SU-DHL-6 (cell line): Measurements from ENCODE around the gene PTPRN2.

ENCODE experiments used
- H2AFZ ChIP-seq: fragments of 200-600 bp; sonication (generic); 2 replicates; pipeline ENCODE4 v1.6.1; 2014; ENCODE audit warnings: low read depth, mild to moderate bottlenecking, moderate library complexity, mixed read lengths, antibody characterized with exemption, low read length; ENCODE audit not compliant: severe bottlenecking
- H3F3A ChIP-seq: fragments of 200-600 bp; shearing (Covaris generic); 2 replicates; pipeline ENCODE4 v1.6.0; 2016; ENCODE audit warnings: antibody characterized with exemption, mild to moderate bottlenecking; ENCODE audit not compliant: insufficient read depth
- H3K27ac ChIP-seq: fragments of 200-600 bp; sonication (generic); 2 replicates; pipeline ENCODE4 v1.5.1; 2016; ENCODE audit warnings: low read depth, mild to moderate bottlenecking, low read length, moderate library complexity, mixed read lengths
- H3K27me3 ChIP-seq: fragments of 200-600 bp; sonication (generic), shearing (Covaris generic); 2 replicates; pipeline ENCODE4 v1.6.0; 2014; ENCODE audit warnings: mild to moderate bottlenecking, low read length
- H3K36me3 ChIP-seq: fragments of 200-600 bp; sonication (generic); 2 replicates; pipeline ENCODE4 v1.6.1; 2014; ENCODE audit warnings: mild to moderate bottlenecking, low read length, mixed read lengths
- H3K4me2 ChIP-seq: fragments of 300-600, 200-600 bp; shearing (Covaris generic), sonication (generic); 2 replicates; pipeline ENCODE4 v1.6.0; 2014; ENCODE audit warnings: low read length, low read depth, mild to moderate bottlenecking; ENCODE audit not compliant: poor library complexity, severe bottlenecking
- H3K4me3 ChIP-seq: fragments of 200-600 bp; sonication (generic); 2 replicates; pipeline ENCODE4 v1.5.1; 2014; ENCODE audit warnings: antibody characterized with exemption, low read length, mild to moderate bottlenecking, mixed read lengths; ENCODE audit not compliant: insufficient read depth, poor library complexity, severe bottlenecking
- H3K79me2 ChIP-seq: fragments of 200-600 bp; sonication (generic); 2 replicates; pipeline ENCODE4 v1.6.1; 2014; ENCODE audit warnings: mild to moderate bottlenecking, low read length, moderate library complexity; ENCODE audit not compliant: insufficient read depth
- H3K9ac ChIP-seq: fragments of 200-600 bp; sonication (generic); 2 replicates; pipeline ENCODE4 v1.7.0; 2014; ENCODE audit warnings: mild to moderate bottlenecking, low read length
- H3K9me2 ChIP-seq: fragments of 200-600 bp; sonication (generic); replicated peaks from 2 replicates; pipeline ENCODE4 v1.6.1; 2014; ENCODE audit warnings: low read length; ENCODE audit not compliant: insufficient read depth
- H3K9me3 ChIP-seq: fragments of 200-600 bp; sonication (generic); 2 replicates; pipeline ENCODE4 v1.6.1; 2014; ENCODE audit warnings: low read length, mixed read lengths; ENCODE audit not compliant: insufficient read depth
- H4K20me1 ChIP-seq: fragments of 200-600 bp; sonication (generic); 2 replicates; pipeline ENCODE4 v1.6.1; 2014; ENCODE audit warnings: low read depth, mild to moderate bottlenecking, antibody characterized with exemption, low read length, moderate library complexity, mixed read lengths
- EZH2phosphoT487 ChIP-seq: fragments of 200-600 bp; sonication (generic), shearing (Covaris generic); conservative IDR thresholded peaks from 2 replicates; pipeline ENCODE4 v1.6.1; 2018; ENCODE audit warnings: mild to moderate bottlenecking, antibody characterized with exemption, low read length, moderate library complexity, mixed read lengths
- TF ChIP-seq, protein P1 (sequence below): fragments of 200-600 bp; sonication (generic); IDR thresholded peaks from one replicate; pipeline ENCODE4 v1.5.1; 2017; ENCODE audit warnings: antibody characterized with exemption, mild to moderate bottlenecking, low read length, moderate library complexity; ENCODE audit not compliant: insufficient read depth, poor library complexity, severe bottlenecking

PTPRN2 gene

DNA sequence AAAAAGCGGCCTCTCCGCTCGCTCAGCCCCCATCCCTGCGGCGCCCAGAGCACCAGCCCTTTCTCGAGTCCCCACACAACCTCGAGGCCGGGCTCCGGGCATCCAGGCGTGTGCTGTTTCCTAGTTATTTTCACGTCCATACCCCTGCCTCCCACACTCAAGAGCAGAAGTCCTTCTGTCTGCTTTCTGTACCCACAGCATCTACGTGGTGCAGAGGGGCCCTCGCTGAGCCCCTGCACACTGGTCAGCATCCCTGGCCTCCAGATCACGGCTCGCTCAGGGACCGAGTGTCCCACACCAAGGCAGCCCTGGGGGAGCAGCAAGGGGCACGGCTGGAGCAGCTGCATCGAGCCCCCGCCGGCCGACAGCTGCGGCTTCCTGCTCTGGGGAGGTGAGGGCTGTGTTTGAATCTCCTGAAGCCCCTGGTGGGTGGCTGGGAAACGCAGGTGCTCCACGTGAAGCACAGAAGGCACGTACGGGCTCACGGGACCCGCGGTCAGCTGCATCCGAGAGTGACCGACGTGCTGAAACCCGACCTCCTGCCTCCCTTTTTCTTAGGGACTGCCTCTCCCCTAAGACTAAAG lies 917.8 kb downstream of the PTPRN2 start:
- Histone ChIP-seq H3F3A (no peaks in the 10 kb centered on the region), H3K9me2 (no peaks in the 10 kb centered on the region), H4K20me1 (no peaks in the 10 kb centered on the region), H2AFZ (no peak overlapping the region), H3K4me2 (no peak overlapping the region), H3K27me3 (no peaks in the 10 kb centered on the region), H3K27ac (no peak overlapping the region), H3K36me3 (no peaks in the 10 kb centered on the region), H3K9ac (no peak overlapping the region), H3K4me3 (no peak overlapping the region), H3K9me3 (no peaks in the 10 kb centered on the region), H3K79me2 (no peaks in the 10 kb centered on the region)
- TF ChIP-seq EZH2phosphoT487, result no peak
- TF ChIP-seq, protein P1, sequence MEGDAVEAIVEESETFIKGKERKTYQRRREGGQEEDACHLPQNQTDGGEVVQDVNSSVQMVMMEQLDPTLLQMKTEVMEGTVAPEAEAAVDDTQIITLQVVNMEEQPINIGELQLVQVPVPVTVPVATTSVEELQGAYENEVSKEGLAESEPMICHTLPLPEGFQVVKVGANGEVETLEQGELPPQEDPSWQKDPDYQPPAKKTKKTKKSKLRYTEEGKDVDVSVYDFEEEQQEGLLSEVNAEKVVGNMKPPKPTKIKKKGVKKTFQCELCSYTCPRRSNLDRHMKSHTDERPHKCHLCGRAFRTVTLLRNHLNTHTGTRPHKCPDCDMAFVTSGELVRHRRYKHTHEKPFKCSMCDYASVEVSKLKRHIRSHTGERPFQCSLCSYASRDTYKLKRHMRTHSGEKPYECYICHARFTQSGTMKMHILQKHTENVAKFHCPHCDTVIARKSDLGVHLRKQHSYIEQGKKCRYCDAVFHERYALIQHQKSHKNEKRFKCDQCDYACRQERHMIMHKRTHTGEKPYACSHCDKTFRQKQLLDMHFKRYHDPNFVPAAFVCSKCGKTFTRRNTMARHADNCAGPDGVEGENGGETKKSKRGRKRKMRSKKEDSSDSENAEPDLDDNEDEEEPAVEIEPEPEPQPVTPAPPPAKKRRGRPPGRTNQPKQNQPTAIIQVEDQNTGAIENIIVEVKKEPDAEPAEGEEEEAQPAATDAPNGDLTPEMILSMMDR, result no peak

DNA sequence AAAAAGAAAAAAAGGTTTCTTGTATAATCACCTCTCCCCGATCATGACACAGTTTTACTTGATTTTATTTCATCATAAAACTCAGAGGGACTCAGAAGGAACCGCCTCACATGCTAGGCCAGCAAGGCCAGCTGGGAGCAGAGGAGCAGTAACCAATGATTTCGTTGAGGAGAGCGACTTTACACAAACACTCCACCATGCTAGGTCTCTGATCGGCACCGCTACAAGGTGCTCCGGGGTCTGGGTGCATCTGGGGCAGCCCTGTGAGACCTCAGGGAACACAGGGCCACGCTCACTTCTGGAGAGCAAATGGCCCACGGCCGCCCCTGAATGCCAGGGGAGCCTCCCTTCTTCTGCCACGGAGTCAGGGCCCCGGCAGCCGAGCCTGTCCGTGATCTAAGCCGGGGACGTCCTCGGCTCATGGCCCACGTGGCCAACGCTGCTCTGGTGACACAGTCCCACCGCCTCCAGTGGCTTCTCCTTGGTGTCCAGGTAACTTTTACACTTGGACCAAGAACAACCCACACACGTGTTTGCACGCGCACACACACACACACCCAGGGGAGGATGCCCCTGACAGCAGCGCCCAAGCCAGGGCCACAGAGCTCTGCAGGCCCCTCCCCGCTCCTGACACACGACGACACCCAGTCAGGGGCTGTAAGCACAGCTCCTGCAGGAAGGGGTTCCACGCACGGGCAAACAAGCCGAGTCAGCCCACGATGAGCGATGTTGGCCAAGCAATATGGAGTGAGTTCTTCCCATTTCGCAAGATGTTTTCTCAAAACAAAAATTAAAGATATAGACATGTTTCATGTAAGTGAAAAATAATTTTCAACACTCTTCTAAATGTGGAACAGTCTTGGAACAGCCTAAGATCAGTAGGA lies 918.5 kb downstream of the PTPRN2 start:
- Histone ChIP-seq H3K4me3 (no peak overlapping the region), H3K4me2 (no peak overlapping the region), H3K79me2 (no peaks in the 10 kb centered on the region), H3K9ac (no peak overlapping the region), H3K27me3 (no peaks in the 10 kb centered on the region), H3K9me3 (no peaks in the 10 kb centered on the region), H3K36me3 (no peaks in the 10 kb centered on the region), H4K20me1 (no peaks in the 10 kb centered on the region), H2AFZ (no peak overlapping the region), H3K27ac (no peak overlapping the region), H3K9me2 (no peaks in the 10 kb centered on the region), H3F3A (no peaks in the 10 kb centered on the region)
- TF ChIP-seq, protein P1, result no peak
- no peak for TF ChIP-seq EZH2phosphoT487

DNA sequence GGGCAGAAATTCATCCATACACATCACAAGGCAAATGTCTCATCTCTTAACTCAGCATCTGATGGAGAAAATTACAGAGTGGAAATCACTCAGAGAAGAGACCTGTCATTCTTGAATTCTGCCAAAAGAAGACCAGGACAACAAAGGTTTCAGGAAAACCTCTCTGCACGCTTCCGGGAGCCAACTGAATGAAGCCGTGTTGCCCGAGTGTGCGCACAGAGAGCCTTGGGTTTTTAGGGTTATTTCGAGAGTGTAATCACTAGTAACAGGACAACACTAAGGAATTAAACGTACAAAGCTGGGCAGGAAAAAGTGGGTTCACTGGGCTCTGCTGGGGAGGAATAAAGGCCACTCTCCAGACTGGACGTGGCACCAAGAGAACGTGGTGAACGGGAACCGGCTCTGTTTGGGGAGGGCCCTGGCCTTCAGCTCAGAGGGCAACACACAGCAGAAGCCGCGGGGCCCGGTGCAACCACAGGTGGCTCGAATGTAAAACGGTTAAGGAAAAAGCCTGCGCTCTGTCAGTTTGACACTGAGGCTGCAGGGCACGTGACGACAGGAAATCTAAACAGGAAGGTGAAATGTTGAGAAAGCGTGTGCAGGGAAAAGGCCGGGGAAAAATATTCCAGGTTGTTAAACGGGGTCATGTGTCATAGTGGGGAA lies 919.3 kb downstream of the PTPRN2 start:
- H3K36me3 ChIP-seq, result no peaks in the 10 kb centered on the region
- H2AFZ ChIP-seq, result no peak overlapping the region
- no peaks in the 10 kb centered on the region for H3F3A ChIP-seq
- H3K27me3 ChIP-seq, result no peaks in the 10 kb centered on the region
- H3K9ac ChIP-seq, result no peak overlapping the region
- no peak overlapping the region for H3K4me3 ChIP-seq
- no peak overlapping the region for H3K27ac ChIP-seq
- H3K9me2 ChIP-seq, result no peaks in the 10 kb centered on the region
- TF ChIP-seq EZH2phosphoT487, result no peak
- TF ChIP-seq, protein P1, result no peak
- no peak overlapping the region for H3K4me2 ChIP-seq
- H3K79me2 ChIP-seq, result no peaks in the 10 kb centered on the region
- H4K20me1 ChIP-seq, result no peaks in the 10 kb centered on the region
- no peaks in the 10 kb centered on the region for H3K9me3 ChIP-seq
